Caco-2 (cell line): Measurements from ENCODE around the gene FAM13B. TPM values are rescaled to one million over a fixed set of nuclear protein-coding genes. Genes with fewer than 3 reads are reported as not detected.

Source experiments
- Bru-seq: library from RNA; stranded (reverse); fragments of 400-500 nt; gene quantifications from one replicate; lab custom pipeline; 2021; lab: Mats Ljungman, UMichigan
- BruChase-seq, 2 experiments: library from RNA; stranded (reverse); fragments of 400-500 nt; gene quantifications; one replicate each; lab custom pipeline; 2021; lab: Mats Ljungman, UMichigan
- BruUV-seq: library from RNA; stranded (reverse); fragments of 400-500 nt; replicated peaks from 2 replicates; lab custom pipeline; 2021; lab: Mats Ljungman, UMichigan
- CTCF ChIA-PET: fragments of 300-600 bp; sonication (Branson Sonifier 250); formaldehyde crosslinking; loops from one replicate; lab custom pipeline; 2022; ENCODE audit warnings: antibody characterized with exemption; lab: Charles Lee
- POLR2A ChIA-PET: fragments of 300-600 bp; sonication (Branson Sonifier 250); formaldehyde crosslinking; loops from one replicate; lab custom pipeline; 2022; ENCODE audit warnings: antibody characterized with exemption; lab: Charles Lee
- DNase-seq, 2 experiments: peaks; one replicate each; pipeline versions ENCODE4 v3.0.0 to v3.0.0-alpha.2; 2020 to 2022
- H3K27me3 ChIP-seq: replicated peaks from 2 replicates; pipeline ENCODE4 v1.6.0; 2011; ENCODE audit warnings: low read length; ENCODE audit not compliant: control insufficient read depth, insufficient read depth
- H3K36me3 ChIP-seq: 2 replicates; pipeline ENCODE4 v1.5.1; 2011; ENCODE audit warnings: low read length; ENCODE audit not compliant: control insufficient read depth, insufficient read depth
- H3K4me1 ChIP-seq: fragments of 250-450 bp; sonication (Bioruptor Pico); 2 replicates; pipeline ENCODE4 v1.5.1; 2020; ENCODE audit warnings: mild to moderate bottlenecking
- H3K4me3 ChIP-seq: 2 replicates; pipeline ENCODE4 v1.5.1; 2011; ENCODE audit warnings: low read depth, mild to moderate bottlenecking, control low read depth, low read length
- H3K9me3 ChIP-seq: fragments of 250-450 bp; sonication (Bioruptor Pico); 2 replicates; pipeline ENCODE4 v1.5.1; 2020; ENCODE audit warnings: mild to moderate bottlenecking, moderate library complexity
- H3K27ac Mint-ChIP-seq: one replicate; pipeline ENCODE4 v1.8.0; 2022; ENCODE audit warnings: mixed read lengths; ENCODE audit not compliant: unreplicated experiment
- H3K27me3 Mint-ChIP-seq: one replicate; pipeline ENCODE4 v1.8.0; 2022; ENCODE audit warnings: mixed read lengths; ENCODE audit not compliant: insufficient read depth, unreplicated experiment
- H3K36me3 Mint-ChIP-seq: one replicate; pipeline ENCODE4 v1.8.0; 2022; ENCODE audit warnings: mild to moderate bottlenecking, mixed read lengths; ENCODE audit not compliant: insufficient read depth, unreplicated experiment
- H3K4me1 Mint-ChIP-seq: one replicate; pipeline ENCODE4 v1.8.0; 2022; ENCODE audit warnings: low read depth, mixed read lengths; ENCODE audit not compliant: unreplicated experiment
- H3K4me3 Mint-ChIP-seq: one replicate; pipeline ENCODE4 v1.8.0; 2022; ENCODE audit warnings: mild to moderate bottlenecking, moderate library complexity, mixed read lengths; ENCODE audit not compliant: unreplicated experiment
- H3K9me3 Mint-ChIP-seq: one replicate; pipeline ENCODE4 v1.8.0; 2022; ENCODE audit warnings: mixed read lengths; ENCODE audit not compliant: unreplicated experiment
- CTCF ChIP-seq, 2 experiments: fragments of 200-600 bp in 1 of 2; IDR thresholded peaks; 1 replicate in 1 of 2; 2 replicates in 1 of 2; pipeline versions ENCODE4 v1.5.1 to v1.8.0; 2011 to 2022; ENCODE audit warnings: antibody characterized with exemption in 1 of 2, control low read depth in 1 of 2, inconsistent platforms in 1 of 2, low read depth in 1 of 2, low read length in 1 of 2, mild to moderate bottlenecking in 1 of 2, moderate library complexity in 1 of 2; ENCODE audit not compliant: insufficient read depth in 1 of 2, severe bottlenecking in 1 of 2, unreplicated experiment in 1 of 2
- intact Hi-C: fragments of 100-400 bp; cut with micrococcal nuclease; formaldehyde crosslinking; loops from one replicate; pipeline ENCODE4 v1.10.0; 2022; ENCODE audit not compliant: unreplicated experiment
- long read RNA-seq: library from polyadenylated mRNA; stranded (forward); transcript quantifications from one replicate; pipeline ENCODE4 v2.0.0, GENCODE V29; 2022
- total RNA-seq: library from RNA; stranded (reverse); gene quantifications from 2 replicates; pipeline ENCODE4 v1.2.3, GENCODE V29; 2022

Gene FAM13B
- total RNA-seq (49.0 and 55.8 TPM in 2 replicates), Bru-seq, nascent RNA (percentile 92 among the genes with signal in this experiment), BruChase-seq, experiment 1, labeled RNA remaining after a 2-hour chase (percentile 93 among the genes with signal in this experiment), BruChase-seq, experiment 2, labeled RNA remaining after a 6-hour chase (percentile 88 among the genes with signal in this experiment)
- long read RNA-seq, partial matches to known transcripts: 2 of 13 reads
- long read RNA-seq, other reads (novel, unspliced or antisense): 11 of 13 reads

GRCh38 chr5:138032572-138033385 is at the start of gene FAM13B:
Gene FAM13B, minus strand, starts transcription at chr5:138033079. Its CDS starts 13,968 bp downstream, at chr5:138019111.
- Mint-ChIP-seq H3K4me1 (peaks cover 14% of the 10 kb centered on the region), H3K36me3 (peaks cover 30% of the 10 kb centered on the region), H3K4me3 (peak within 1 kb of the TSS; percentile 98), H3K27ac (peak within 1 kb of the TSS; percentile 90), H3K27me3 (no peaks in the 10 kb centered on the region), H3K9me3 (no peaks in the 10 kb centered on the region)
- no peak for TF ChIP-seq CTCF (IDR thresholded peaks at IDR 0.05; ENCODE audit: insufficient read depth in 1 of 2, low read depth in 1 of 2, low read length in 1 of 2, severe bottlenecking in 1 of 2, unreplicated experiment in 1 of 2)
- Histone ChIP-seq H3K27me3 (no peaks in the 10 kb centered on the region), H3K4me1 (peaks cover 24% of the 10 kb centered on the region), H3K4me3 (peak within 1 kb of the TSS; percentile 73), H3K9me3 (no peaks in the 10 kb centered on the region), H3K36me3 (no peaks in the 10 kb centered on the region)
- intact Hi-C loops: no loop called here
- peak; percentile 83 to 86 for DNase-seq
- no TSS peak for BruUV-seq
- CTCF ChIA-PET: interaction anchor here (1.0 to 1.5 kb wide), 2 partner anchors 14 to 24 kb away, joined by 3 to 4 read pairs; no protein-coding TSS in a partner anchor
- POLR2A ChIA-PET: interaction anchor here (0.6 to 1.1 kb wide), 3 partner anchors 12 to 254 kb away, joined by 3 to 5 read pairs (median 4); no protein-coding TSS in a partner anchor

- intact Hi-C loops: no loop called here
- H3K27me3 ChIP-seq: no peaks in the 10 kb centered on the region
- ChIA-PET POLR2A (no interaction called here), CTCF (interaction anchor here (1.0 to 1.4 kb wide), 4 partner anchors 10 to 51 kb away, joined by 3 to 9 read pairs (median 4); no protein-coding TSS in a partner anchor)
- Mint-ChIP-seq H3K9me3 (no peaks in the 10 kb centered on the region), H3K27ac (peak overlapping the region; percentile 62), H3K4me1 (peaks cover 16% of the 10 kb centered on the region), H3K4me3 (no peak overlapping the region), H3K36me3 (no peaks in the 10 kb centered on the region), H3K27me3 (no peaks in the 10 kb centered on the region)
- no peaks in the 10 kb centered on the region for H3K36me3 ChIP-seq
- TF ChIP-seq CTCF (IDR thresholded peaks at IDR 0.05; ENCODE audit: insufficient read depth in 1 of 2, low read depth in 1 of 2, low read length in 1 of 2, severe bottlenecking in 1 of 2, unreplicated experiment in 1 of 2): peak in 1 of 2 experiments; percentile 2
- no TSS peak for BruUV-seq
- H3K4me1 ChIP-seq: peaks cover 21% of the 10 kb centered on the region
- DNase-seq: peak; percentile 27 to 39
- no peaks in the 10 kb centered on the region for H3K9me3 ChIP-seq
- H3K4me3 ChIP-seq: no peak overlapping the region
These were observed 49.2 kb upstream of the FAM13B start for GRCh38 chr5:138082033-138082432.
